CD4-positive, alpha-beta T cell treated with Interleukin-15 for 1 hour (primary cell): Measurements from ENCODE around the gene IGFBP6.

Source experiments
- DNase-seq: peaks from one replicate; pipeline ENCODE4 v3.0.0-alpha.2; 2020

Gene IGFBP6, protein sequence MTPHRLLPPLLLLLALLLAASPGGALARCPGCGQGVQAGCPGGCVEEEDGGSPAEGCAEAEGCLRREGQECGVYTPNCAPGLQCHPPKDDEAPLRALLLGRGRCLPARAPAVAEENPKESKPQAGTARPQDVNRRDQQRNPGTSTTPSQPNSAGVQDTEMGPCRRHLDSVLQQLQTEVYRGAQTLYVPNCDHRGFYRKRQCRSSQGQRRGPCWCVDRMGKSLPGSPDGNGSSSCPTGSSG

GRCh38 chr12:53097564-53098353 lies at the start of gene IGFBP6:
TSS of gene IGFBP6 (plus strand) at chr12:53097667. CDS start at chr12:53097718, 51 bp downstream.
- DNase-seq = peak; percentile 39

DNA sequence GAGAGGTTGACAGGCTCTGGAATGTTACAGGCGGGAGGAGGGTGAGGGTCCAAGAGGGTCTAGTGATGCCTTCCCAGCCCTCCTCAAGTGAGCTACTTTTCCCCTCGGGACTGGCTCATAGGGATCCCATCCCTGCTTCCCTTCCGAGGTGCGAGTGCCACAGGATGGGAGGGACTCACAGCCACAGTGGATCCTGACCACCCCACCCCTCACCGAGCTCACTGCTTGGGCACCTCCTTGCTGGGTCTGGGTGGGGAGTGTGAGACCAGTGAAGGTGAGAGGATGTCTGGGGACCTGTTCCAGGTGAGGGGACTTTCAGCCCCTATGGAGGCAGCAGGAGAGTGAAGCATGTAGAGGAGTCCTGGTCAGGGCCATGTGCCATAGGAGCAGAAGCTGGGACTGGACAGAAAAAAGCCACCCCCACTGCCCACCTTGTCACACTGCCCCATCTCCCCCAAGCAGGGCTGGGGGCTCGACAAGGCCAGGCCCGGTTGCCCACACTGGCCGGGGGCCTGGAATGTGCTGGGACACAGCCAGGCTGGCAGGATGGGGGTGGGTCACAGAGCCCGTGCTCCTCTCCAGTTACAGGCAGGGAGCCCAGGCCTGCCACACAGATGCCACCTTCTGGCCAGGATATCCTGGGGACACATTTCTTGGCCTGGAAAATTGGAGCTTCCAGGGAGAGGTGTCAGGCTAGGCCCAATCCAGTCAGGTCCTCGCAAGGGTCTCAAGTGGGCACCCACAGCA lies 49.3 kb upstream of the IGFBP6 start:
- no peak for DNase-seq

DNA sequence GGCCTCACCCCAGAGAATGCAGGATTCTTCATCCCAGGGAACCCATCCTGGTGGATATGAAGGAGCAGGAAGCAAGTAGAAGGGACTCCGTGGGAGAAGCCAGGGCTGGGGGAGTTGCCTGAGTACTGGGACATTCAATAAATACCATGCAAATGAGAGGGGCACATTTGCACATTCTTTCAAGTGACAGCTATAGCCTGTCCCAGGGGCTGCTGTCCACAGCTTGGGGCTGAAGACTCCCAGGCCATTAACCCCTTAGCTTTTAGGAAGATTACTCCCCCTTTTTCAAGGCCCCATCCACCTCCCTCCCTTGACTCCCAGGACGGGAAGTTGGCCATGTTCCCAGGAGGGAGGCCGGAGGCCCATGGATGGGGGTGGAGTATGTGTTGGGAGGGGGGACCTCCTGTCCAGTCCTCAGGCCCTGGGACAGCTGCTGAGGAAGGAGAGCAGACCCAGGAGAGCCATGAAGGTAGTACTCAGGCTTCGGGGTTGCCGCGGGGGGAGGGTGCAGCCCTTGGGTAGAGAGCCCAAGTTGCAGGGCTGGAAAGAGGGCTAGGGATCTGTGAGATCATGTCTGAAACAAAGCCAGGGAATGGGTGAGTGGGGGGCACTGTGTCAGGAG lies 48.6 kb upstream of the IGFBP6 start:
- DNase-seq = no peak

DNA sequence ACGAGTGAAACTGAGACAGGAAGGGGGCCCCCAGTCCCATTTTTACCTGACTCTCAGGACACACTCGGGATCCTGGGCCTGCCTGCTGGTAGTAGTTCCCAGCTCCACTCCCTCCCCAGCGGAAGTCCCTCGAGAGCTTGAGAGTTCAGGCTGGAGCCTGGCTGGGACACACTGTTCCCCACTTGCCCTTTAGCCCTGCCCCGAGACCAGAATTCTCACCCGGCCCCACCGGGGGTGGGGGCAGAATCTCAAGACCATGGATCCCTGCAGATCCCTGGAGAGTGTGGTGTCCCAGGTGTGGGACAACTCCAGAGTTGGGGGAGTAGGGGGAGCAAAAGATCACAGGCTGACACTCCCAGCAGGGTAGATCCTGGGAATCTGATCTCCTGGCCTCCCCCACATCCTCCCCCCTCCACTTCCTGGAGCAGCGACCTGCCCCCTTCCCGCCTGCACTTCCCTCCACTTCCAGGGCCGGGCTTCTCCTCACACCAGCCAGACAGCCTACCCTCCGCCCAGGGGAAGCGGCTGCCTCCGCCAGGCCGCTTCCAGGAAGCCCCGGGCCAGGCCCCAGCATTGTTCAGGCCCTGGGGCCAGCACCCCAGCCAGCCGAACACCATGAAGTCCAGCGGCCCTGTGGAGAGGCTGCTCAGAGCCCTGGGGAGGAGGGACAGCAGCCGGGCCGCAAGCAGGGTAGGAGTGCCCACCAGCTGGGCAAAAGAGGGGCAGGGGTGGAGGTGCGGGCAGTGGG lies 47.7 kb upstream of the IGFBP6 start, which contains the start of gene TNS2:
TSS of gene TNS2 (plus strand) at position 495 of the 748 bp plus-strand sequence. CDS start at position 616, 121 bp downstream.
- no peak for DNase-seq

- no peak for DNase-seq
Measured at GRCh38 chr12:53050426-53051057, 46.9 kb upstream of the IGFBP6 start.

- DNase-seq = no peak
Measured at GRCh38 chr12:53051058-53051880, 46.2 kb upstream of the IGFBP6 start.

- DNase-seq = no peak
Measured at GRCh38 chr12:53051881-53052412, 45.5 kb upstream of the IGFBP6 start.

DNA sequence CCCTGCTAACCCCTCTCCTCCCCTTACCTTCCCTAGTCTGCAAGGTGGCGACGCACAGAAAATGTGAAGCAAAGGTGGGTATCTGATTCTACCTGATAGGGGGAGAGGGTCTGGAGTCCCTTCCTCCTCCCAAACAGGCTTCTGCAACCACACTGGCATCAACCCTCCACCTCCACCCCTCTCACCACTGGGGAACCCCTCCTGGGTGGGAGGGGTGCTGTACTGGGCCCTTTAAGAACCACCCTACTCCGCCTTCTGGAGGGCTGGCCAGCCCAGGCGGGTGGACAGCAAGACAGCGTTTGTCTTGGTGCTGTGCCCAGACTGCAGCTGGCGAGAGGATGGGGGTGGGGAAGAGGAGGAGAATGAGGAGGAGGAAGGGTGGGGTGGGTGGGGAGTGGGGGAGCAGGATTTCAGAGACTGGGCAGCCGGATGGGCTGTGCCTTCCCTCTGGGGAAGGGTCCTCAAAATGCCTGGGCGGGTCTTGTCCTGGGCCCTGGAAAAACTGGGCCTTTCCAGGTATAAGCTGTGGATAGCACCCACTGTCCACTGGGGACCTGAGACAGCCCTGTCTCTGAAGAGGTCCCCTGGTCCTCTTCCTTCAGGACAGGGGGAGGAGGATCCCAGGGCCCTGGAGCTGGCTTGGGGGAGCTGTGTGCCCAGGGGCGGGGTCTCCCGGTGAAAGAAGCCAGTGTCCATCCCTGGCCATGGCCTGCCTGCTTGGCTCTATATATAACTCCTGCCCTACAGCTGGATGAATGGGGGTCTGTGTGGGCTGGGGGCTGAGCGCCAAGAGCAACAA lies 44.8 kb upstream of the IGFBP6 start:
- DNase-seq = no peak

GRCh38 chr12:53053218-53054111 lies 44.0 kb upstream of the IGFBP6 start:
- peak; percentile 49 for DNase-seq

GRCh38 chr12:53054112-53054878 lies 43.2 kb upstream of the IGFBP6 start:
- peak; percentile 93 for DNase-seq

GRCh38 chr12:53055471-53056266 lies 41.8 kb upstream of the IGFBP6 start:
- no peak for DNase-seq

DNA sequence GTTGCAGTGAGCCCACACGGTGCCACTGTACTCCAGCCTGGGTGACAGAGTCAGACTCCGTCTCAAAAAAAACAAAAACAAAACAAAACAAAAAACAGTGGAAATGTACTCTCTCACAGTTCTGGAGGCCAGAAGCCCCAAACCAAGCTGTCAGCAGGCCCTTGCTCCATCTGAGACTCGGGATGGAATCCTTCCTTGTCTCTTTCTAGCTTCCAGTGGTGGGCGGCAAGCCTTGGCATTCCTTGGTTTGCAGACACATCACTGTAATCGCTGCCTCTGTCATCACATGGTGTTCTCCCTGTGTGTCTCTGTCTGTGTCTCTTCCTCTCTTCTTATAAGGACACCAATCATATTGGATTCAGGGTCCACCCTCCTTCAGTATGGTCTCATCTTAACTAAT lies 41.2 kb upstream of the IGFBP6 start:
- no peak for DNase-seq

DNA sequence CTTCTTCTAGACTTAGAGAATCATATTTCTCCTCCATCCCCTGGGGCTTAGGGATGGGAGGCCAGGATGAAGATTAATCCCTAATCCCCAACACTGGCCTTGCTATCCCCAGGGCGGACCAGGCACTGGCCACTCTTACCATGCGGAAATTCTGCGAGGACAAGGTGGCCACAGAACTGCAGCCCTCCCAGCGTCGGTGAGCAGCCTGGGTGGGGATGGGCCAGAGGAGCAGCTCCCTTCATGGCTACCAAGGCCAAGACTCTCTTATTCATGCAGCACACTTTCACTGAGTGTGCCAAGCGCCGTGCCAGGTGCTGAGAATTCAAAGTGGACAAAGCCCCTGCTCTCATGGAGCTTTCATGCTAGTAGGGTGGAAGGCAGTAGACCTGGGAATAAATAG lies 40.6 kb upstream of the IGFBP6 start:
- no peak for DNase-seq

DNA sequence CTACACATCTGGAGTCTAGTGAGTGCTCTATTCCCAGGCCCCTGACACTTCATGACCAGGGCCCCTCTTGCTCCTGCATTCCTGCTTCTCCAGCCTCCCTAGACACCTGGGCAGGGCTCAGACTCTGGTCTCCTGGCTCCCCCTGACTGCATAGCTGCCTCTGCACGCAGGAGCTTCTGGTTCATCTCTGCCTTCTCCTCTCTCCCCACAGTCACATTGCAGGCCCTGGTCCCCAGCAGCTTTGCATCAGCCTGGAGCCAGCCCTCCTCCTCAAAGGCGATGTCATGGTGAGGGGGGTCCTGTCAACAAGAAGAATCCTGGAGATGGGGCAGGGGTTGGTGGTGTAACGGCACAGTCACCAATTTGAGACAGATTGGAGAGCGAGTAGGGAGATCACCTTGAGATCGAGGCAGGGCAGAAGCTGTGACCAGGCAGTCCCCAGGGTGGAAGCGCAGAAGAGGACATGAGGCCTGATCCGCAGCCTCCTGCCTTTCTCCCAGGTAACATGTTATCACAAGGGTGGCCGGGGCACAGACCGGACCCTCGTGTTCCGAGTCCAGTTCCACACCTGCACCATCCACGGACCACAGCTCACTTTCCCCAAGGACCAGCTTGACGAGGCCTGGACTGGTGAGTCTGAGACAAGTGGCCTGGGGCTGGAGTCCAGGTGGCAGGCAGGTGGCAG lies 39.5 kb upstream of the IGFBP6 start:
- no peak for DNase-seq

GRCh38 chr12:53058674-53059433 lies 38.6 kb upstream of the IGFBP6 start:
- no peak for DNase-seq
